ENCODE measurements around the gene MAML1. TPM values are rescaled to one million over a fixed set of nuclear protein-coding genes. Genes with fewer than 3 reads are reported as not detected.

MAML1 gene
- total RNA-seq: 30.2 TPM

GRCh38 chr5:179732412-179732917 is at the start of gene MAML1:
MAML1 (plus strand) TSS chr5:179732822; CDS start chr5:179733113, 291 bp downstream.

GRCh38 chr5:179698935-179699615 is 33.5 kb upstream of the MAML1 start, which contains the start of gene CANX:
CANX (plus strand) TSS chr5:179698967; CDS start chr5:179705682, 6,715 bp downstream.

GRCh38 chr5:179793468-179794139 is 61.0 kb downstream of the MAML1 start, which contains the start of gene LTC4S:
LTC4S (plus strand) TSS chr5:179793986; CDS start chr5:179794081, 95 bp downstream.

GRCh38 chr5:179806250-179807048 is 73.8 kb downstream of the MAML1 start, which contains the start of gene MGAT4B:
MGAT4B (minus strand) TSS chr5:179806866; CDS start chr5:179806583, 283 bp downstream.

GRCh38 chr5:179820483-179821297 is 88.1 kb downstream of the MAML1 start, which contains the start of gene SQSTM1:
SQSTM1 (plus strand) TSS chr5:179820905; CDS start chr5:179820937, 32 bp downstream.

Small RNA genes lying within 50 kb of the gene (small RNA-seq; reads per million reads assigned to genes)
- not detected for gene MIR1229 (ENCODE audit: low replicate concordance)

Other genes starting within 250 kb of the MAML1 start
- 42.9 TPM for gene RUFY1, start 182.3 kb upstream of the MAML1 start, total RNA-seq
- gene HNRNPH1, start 109.2 kb upstream of the MAML1 start, total RNA-seq: 1,422 TPM
- gene CBY3, start 51.8 kb upstream of the MAML1 start, total RNA-seq: 0.58 TPM
- gene CANX, start 33.9 kb upstream of the MAML1 start, total RNA-seq: 650 TPM
- gene LTC4S, start 61.2 kb downstream of the MAML1 start, total RNA-seq: 1.5 TPM
- gene MGAT4B, start 74.0 kb downstream of the MAML1 start, total RNA-seq: 119 TPM
- 645 TPM for gene SQSTM1, start 88.1 kb downstream of the MAML1 start, total RNA-seq
- 35.3 TPM for gene MRNIP, start 126.0 kb downstream of the MAML1 start, total RNA-seq
- 100 TPM for gene TBC1D9B, start 175.1 kb downstream of the MAML1 start, total RNA-seq